Mucosa of stomach (tissue), 1 donor: ENCODE data around the gene EZR.

Experiments used
- H3K27me3 ChIP-seq: one replicate; pipeline ENCODE4 v1.7.0; 2013; ENCODE audit warnings: mild to moderate bottlenecking, low read length; ENCODE audit not compliant: control insufficient read depth, insufficient read depth
- H3K36me3 ChIP-seq: one replicate; pipeline ENCODE4 v1.7.0; 2013; ENCODE audit warnings: low read length; ENCODE audit not compliant: control insufficient read depth, insufficient read depth
- H3K4me1 ChIP-seq: one replicate; pipeline ENCODE4 v1.7.0; 2013; ENCODE audit warnings: mild to moderate bottlenecking, low read length; ENCODE audit not compliant: control insufficient read depth, insufficient read depth
- H3K4me3 ChIP-seq: one replicate; pipeline ENCODE4 v1.7.0; 2013; ENCODE audit warnings: low read length
- H3K9ac ChIP-seq: one replicate; pipeline ENCODE4 v1.7.0; 2013; ENCODE audit warnings: mild to moderate bottlenecking, low read length, moderate library complexity
- H3K9me3 ChIP-seq: one replicate; pipeline ENCODE4 v1.7.0; 2013; ENCODE audit warnings: mild to moderate bottlenecking, low read length, moderate library complexity; ENCODE audit not compliant: control insufficient read depth
- donor health status: Pancreatic carcinoma.

Gene EZR

DNA sequence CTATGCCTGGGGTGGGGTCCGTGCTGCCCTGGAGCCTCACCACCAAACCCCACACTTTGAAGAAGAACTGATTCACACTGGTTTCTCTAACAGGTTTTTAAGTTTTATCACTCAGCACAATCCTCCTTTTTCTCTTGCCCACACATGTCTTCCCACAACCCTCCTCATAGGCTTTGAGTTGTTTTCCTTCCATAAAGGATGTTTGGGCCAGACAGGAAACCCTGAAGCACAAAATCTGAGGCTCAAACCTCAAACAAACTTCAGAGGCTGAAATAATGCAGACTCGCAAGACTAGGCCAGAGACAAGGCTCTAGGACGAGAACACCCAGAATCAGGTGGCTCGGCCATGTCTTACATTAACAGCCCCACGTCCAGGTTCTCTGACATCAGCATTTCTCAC lies 35.3 kb downstream of the EZR start:
- H3K4me1 ChIP-seq: peaks cover 36% of the 10 kb centered on the region
- H3K36me3 ChIP-seq: peaks cover 48% of the 10 kb centered on the region
- H3K4me3 ChIP-seq: no peak overlapping the region
- H3K9ac ChIP-seq: no peak overlapping the region
- no peaks in the 10 kb centered on the region for H3K27me3 ChIP-seq
- H3K9me3 ChIP-seq: no peaks in the 10 kb centered on the region

DNA sequence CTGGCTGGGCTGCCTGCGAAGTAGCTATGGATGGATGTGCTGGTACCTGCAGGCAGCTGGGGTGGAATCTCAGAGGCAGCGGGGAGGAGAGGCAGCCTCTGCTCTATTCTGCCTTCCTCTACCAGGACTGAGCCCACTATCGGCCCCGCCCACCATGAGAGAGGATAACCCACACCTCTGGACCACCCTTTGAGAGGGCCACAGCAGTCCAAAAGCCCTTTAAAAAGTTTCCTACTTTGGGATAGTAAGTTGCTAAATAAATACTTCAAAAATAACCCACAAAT lies 36.1 kb downstream of the EZR start:
- H3K36me3 ChIP-seq: peaks cover 48% of the 10 kb centered on the region
- H3K4me1 ChIP-seq: peaks cover 33% of the 10 kb centered on the region
- no peak overlapping the region for H3K9ac ChIP-seq
- H3K9me3 ChIP-seq: no peaks in the 10 kb centered on the region
- H3K27me3 ChIP-seq: no peaks in the 10 kb centered on the region
- no peak overlapping the region for H3K4me3 ChIP-seq

DNA sequence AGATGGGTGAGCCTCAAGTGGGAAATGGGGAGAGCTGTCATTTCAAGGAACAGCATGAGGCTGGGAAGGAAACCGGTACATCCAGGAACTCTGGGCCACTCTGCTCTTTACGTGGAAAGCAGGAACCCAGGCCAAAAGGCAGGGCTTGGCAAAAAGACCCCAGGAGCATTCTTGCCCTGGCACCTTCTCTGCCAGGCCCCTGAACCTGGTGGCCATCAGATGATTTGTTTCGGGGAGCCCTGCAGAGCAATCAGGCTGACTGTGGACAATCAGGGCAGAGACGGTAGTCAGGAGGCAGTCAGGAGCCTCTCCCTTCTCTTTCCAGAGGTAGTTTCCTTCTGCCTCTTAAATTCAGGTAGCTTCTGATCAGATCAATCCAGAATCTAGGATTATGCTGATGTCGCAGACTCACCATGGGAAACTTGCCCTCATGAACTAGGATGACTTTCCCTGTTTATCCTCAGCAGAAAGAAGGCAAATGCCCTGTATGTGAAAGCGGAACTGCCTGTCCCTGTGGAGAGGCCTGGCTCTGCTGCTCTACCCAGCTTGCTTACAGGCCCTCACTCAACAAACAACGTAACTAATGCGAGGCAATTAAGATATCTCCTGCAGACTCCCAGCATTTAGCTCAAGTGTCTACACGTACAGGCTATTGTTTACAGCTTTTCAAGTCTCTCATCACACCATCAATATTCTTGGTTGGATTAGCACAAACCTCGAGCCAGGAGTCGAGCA lies 36.6 kb downstream of the EZR start:
- H3K27me3 ChIP-seq: no peaks in the 10 kb centered on the region
- no peak overlapping the region for H3K9ac ChIP-seq
- H3K4me3 ChIP-seq: no peak overlapping the region
- H3K4me1 ChIP-seq: peaks cover 28% of the 10 kb centered on the region
- H3K9me3 ChIP-seq: no peaks in the 10 kb centered on the region
- H3K36me3 ChIP-seq: peaks cover 46% of the 10 kb centered on the region

DNA sequence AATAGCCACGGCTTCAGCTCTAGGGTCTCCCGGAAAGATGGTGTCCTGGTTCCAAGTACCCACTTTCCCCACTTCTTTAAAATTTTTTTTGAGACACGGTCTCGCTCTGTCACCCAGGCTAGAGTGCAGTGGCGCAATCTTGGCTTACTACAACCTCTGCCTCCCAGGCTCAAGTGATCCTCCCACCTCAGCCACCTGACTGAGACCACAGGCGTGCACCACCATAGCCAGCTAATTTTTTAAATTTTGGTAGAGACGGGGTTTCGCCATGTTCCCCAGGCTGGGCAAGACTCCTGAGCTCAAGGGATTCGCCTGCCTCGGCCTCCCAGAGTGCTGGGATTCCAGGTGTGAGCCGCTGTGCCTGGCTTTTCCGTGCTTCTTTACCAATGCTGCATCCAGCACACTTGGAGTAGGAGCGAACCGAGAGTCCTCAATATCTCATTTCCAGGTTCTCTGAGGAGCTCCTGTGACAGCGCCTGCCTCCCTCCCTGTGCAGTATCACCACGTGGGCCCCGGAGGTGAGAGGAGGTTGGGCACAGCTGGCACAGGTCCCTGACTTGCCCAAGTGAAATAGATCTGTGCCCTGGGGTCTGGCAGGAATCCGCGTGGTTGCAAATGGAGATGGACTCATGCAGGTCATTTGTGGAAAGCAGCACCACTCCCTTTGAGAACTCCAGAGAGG lies 37.3 kb downstream of the EZR start:
- Histone ChIP-seq H3K9me3 (no peaks in the 10 kb centered on the region), H3K4me3 (no peak overlapping the region), H3K27me3 (no peaks in the 10 kb centered on the region), H3K9ac (no peak overlapping the region), H3K36me3 (peaks cover 46% of the 10 kb centered on the region), H3K4me1 (peaks cover 22% of the 10 kb centered on the region)

DNA sequence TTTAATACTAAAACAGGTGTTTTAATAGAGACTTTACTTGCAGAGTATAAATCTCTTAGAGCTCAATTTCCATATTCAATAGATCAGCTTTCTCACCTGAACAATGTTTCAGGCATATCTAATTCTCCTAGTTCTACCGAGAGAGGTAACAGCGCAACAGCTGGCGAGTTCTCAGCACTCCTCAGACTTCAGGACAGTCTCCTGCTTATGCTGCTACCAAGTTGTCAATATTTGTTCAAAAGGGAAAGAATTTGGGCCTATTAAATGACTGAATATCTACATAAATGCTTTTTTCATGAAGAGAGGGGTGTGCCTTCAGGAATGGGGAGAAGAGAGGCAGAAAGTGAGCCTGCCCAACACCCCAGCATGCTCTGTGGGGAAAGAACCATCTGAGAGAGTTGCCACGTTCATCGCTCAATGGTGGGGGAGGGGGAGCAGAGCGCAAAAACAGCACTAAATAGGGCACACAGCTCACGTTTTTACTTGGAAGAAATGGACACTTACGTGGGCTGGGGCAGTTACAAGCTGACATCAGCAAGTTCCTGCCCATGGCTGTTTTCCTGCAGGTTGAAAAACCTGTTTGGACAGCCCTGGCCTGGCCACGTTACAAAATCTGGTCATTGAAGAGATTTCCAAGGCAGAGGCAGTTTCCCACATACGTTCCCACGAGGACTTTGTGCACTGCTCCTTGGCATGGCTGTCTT lies 38.0 kb downstream of the EZR start:
- Histone ChIP-seq H3K27me3 (no peaks in the 10 kb centered on the region), H3K9ac (no peak overlapping the region), H3K36me3 (peaks cover 46% of the 10 kb centered on the region), H3K9me3 (no peaks in the 10 kb centered on the region), H3K4me3 (no peak overlapping the region), H3K4me1 (peaks cover 22% of the 10 kb centered on the region)

DNA sequence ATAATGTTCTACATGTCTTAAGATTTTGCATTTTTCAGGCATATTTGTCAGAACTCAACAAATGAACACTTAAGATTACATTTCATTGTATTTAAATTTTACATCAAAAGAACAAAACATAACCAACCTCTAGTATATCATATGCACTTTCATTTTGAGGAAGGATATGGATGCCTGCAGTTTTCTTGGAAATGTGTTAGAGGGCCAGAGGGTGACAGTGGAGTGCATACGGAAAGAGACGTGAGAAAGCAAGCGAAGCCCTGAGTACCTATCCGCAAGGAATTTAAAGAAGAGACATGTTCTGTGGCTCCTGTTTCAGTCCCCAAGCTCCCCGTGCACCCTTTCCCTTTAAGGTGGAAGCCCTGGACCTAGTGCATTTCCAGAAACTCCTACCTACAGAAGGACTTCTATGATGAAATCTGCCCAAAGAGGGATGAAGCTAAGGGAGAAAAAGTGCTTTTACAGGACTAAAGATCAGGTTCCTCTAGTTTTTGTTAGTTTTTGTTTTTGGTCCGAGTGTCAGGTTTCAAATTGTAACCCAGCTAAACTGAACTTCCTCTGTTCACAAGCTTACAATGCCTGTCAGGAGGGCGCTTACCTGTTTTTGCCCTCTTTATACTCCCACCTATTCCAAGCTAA lies 38.8 kb downstream of the EZR start:
- H3K27me3 ChIP-seq: no peaks in the 10 kb centered on the region
- no peak overlapping the region for H3K4me3 ChIP-seq
- H3K9me3 ChIP-seq: no peaks in the 10 kb centered on the region
- peaks cover 46% of the 10 kb centered on the region for H3K36me3 ChIP-seq
- no peak overlapping the region for H3K9ac ChIP-seq
- peaks cover 24% of the 10 kb centered on the region for H3K4me1 ChIP-seq

DNA sequence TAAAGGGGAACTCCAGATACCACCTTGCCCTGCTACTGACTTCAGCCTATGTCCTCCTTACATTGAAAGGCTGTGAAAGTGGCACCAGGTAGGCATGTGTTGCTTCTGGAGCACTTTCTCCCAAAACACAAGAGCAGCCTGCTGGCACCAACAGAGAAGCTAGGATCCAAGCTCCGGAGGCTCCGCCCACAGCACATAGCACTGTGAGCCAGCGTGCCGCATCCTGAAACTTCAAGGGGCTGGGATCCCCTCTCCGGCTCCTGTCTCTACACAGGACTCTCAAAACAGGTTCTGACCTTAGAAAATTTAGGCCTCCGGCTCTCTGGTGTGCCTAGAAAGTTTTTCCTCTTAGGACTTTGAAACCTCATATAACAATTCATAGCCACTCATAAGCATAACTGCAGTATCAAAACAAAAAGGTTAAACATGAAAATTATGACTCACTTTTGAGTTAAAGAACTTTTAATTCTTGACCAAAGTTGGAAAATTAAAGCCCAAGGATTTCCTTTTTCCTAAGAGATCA lies 41.1 kb downstream of the EZR start:
- H3K4me1 ChIP-seq: peaks cover 35% of the 10 kb centered on the region
- no peaks in the 10 kb centered on the region for H3K27me3 ChIP-seq
- H3K36me3 ChIP-seq: peaks cover 28% of the 10 kb centered on the region
- H3K9ac ChIP-seq: no peak overlapping the region
- H3K4me3 ChIP-seq: no peak overlapping the region
- no peaks in the 10 kb centered on the region for H3K9me3 ChIP-seq

DNA sequence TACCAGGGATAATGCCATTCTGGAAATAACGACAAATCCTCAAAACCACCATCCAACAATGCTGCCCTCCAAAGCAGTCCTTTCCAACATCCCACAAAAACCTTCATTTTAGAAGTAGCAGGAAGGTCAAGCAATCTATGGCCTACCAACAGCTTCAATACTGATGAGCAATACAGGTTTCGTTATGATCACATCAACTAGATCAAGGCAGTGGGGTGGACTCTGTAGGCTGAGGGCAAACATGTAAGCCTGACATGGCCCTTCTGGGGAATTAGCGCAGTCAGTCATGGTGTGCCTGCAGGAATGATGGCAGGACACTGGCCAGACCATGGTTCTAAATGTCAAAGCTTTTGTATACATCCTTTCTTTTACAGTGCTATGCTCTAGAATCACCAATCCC lies 41.7 kb downstream of the EZR start:
- Histone ChIP-seq H3K9me3 (no peaks in the 10 kb centered on the region), H3K36me3 (peaks cover 24% of the 10 kb centered on the region), H3K9ac (no peak overlapping the region), H3K4me3 (no peak overlapping the region), H3K4me1 (peaks cover 40% of the 10 kb centered on the region), H3K27me3 (no peaks in the 10 kb centered on the region)

DNA sequence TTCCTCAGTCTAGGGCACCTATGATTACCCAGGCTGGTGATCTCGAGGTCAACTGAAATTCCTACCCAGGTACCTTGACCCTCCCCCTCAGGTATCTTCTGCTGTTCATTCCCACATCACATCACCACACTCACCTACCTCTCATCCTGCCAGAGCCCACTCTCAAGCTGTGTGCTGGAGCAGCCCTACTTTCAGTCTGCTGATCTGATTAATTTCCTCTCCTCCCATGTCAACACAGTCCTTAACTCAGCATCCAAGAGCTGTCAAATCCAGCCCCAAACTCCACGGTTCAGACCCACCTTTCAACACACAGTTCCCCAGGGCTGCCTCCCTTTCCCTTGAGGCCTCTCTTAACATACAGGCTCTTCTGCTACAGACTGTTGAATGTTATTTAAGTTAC lies 42.4 kb downstream of the EZR start:
- Histone ChIP-seq H3K9me3 (no peaks in the 10 kb centered on the region), H3K4me1 (peaks cover 41% of the 10 kb centered on the region), H3K36me3 (peaks cover 24% of the 10 kb centered on the region), H3K27me3 (no peaks in the 10 kb centered on the region), H3K9ac (no peak overlapping the region), H3K4me3 (no peak overlapping the region)

DNA sequence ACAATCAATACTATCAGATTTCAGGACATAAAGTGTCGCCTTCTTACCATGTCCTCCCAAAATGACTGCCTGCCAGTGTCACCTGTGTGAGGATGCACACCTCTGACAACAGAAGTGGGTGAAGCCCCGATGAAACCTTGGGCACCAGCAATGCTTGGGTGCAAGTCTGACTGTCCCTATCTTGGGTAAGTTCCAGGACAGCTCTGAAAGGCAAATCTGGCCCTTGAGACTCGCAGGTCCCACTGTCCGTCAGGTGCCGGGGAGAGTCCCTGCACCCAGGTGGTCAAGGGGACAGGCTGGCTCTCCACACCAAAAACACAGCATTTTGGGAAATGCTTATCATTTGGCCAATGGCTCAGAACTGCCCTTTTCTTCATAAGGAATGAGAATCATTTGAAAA lies 43.3 kb downstream of the EZR start:
- no peak overlapping the region for H3K4me3 ChIP-seq
- no peak overlapping the region for H3K9ac ChIP-seq
- H3K9me3 ChIP-seq: no peaks in the 10 kb centered on the region
- peaks cover 20% of the 10 kb centered on the region for H3K36me3 ChIP-seq
- peaks cover 37% of the 10 kb centered on the region for H3K4me1 ChIP-seq
- no peaks in the 10 kb centered on the region for H3K27me3 ChIP-seq

DNA sequence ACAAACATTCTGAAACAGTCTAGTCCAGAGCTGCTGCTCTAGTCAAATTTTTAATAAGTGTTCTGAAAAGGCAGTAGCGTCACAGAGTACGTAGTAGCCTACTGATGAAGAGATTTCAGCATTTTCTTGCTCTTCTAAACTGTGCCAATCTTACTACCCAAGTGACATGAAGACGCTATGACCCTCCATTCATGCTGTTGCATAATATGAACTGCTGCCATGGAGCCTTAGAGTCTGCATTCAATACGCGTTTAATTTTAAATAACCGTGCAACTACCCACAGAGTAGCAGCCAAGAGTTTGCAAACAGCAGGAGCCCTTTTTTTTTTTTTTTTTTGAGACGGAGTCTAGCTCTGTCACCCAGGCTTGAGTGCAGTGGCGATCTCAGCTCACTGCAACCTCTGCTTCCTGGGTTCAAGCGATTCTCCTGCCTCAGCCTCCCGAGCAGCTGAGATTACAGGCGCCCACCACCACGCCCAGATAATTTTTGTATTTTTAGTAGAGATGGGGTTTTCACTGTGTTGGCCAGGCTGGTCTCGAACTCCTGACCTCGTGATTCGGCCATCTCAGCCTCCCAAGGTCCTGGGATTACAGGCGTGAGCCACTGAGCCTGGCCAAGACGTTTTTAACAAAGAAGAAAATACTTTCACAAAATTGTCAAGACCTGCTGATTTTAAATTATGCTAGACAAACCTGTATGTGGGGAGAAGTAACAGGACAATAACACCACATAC lies 44.3 kb downstream of the EZR start:
- Histone ChIP-seq H3K9ac (no peak overlapping the region), H3K9me3 (no peaks in the 10 kb centered on the region), H3K27me3 (no peaks in the 10 kb centered on the region), H3K4me1 (peaks cover 36% of the 10 kb centered on the region), H3K4me3 (no peak overlapping the region), H3K36me3 (peaks cover 18% of the 10 kb centered on the region)
